Activated B cell treated with CpG ODN at 0.5 μM for 24 hours (primary cell): ENCODE data around the gene CHD8. TPM values are rescaled to one million over a fixed set of nuclear protein-coding genes. Genes with fewer than 3 reads are reported as not detected.
A peak's percentile ranks its signal among the peaks of the same experiment; 100 is the strongest.

Experiments used
- ATAC-seq: fragments of 200-7000 bp; cut with Tn5 transposase; one replicate; pipeline ENCODE4 v1.10.0; 2021; ENCODE audit warnings: low read depth, mild to moderate bottlenecking, moderate library complexity
- CTCF ChIA-PET: fragments of 350-600 bp; sonication (Branson Sonifier 250); formaldehyde crosslinking; loops from one replicate; lab custom pipeline; 2021; ENCODE audit warnings: antibody characterized with exemption; lab: Charles Lee
- POLR2A ChIA-PET: fragments of 350-600 bp; sonication (Branson Sonifier 250); formaldehyde crosslinking; loops from one replicate; lab custom pipeline; 2021; ENCODE audit warnings: antibody characterized with exemption; lab: Charles Lee
- DNase-seq: peaks from one replicate; pipeline ENCODE4 v3.0.0; 2022
- H3K27ac Mint-ChIP-seq: one replicate; pipeline ENCODE4 v1.8.0; 2020; ENCODE audit warnings: mixed read lengths
- H3K27me3 Mint-ChIP-seq: one replicate; pipeline ENCODE4 v1.8.0; 2021; ENCODE audit warnings: mixed read lengths
- H3K36me3 Mint-ChIP-seq: one replicate; pipeline ENCODE4 v1.8.0; 2021; ENCODE audit warnings: low read depth, mixed read lengths
- H3K4me1 Mint-ChIP-seq: one replicate; pipeline ENCODE4 v1.8.0; 2021; ENCODE audit warnings: mixed read lengths
- H3K4me3 Mint-ChIP-seq: one replicate; pipeline ENCODE4 v1.8.0; 2020; ENCODE audit warnings: mild to moderate bottlenecking, mixed read lengths
- H3K9me3 Mint-ChIP-seq: one replicate; pipeline ENCODE4 v1.8.0; 2020; ENCODE audit warnings: mixed read lengths
- CTCF ChIP-seq: fragments of 200-600 bp; IDR thresholded peaks from one replicate; pipeline ENCODE4 v1.8.0; 2022; ENCODE audit warnings: antibody characterized with exemption, mild to moderate bottlenecking
- intact Hi-C: fragments of 100-400 bp; cut with micrococcal nuclease; formaldehyde crosslinking; loops from one replicate; pipeline ENCODE4 v1.15.1; 2024
- total RNA-seq: library from RNA; stranded (reverse); gene quantifications from 2 replicates; pipeline ENCODE4 v1.2.3, GENCODE V29; 2022

CHD8 gene
- total RNA-seq, 1 donor from 2014 or later, result 133 TPM

GRCh38 chr14:21498540-21499526, 42.9 kb upstream of the CHD8 start:
- intact Hi-C loops, result loop anchor here (1.0 kb wide), 1 partner anchor 58 kb away; no protein-coding TSS in a partner anchor
- ChIA-PET CTCF (interaction anchor here (0.9 to 5.6 kb wide), 15 partner anchors 10 to 60 kb away, joined by 3 to 47 read pairs (median 5); partner anchors contain the start of genes CHD8, METTL3, RAB2B and SALL2), POLR2A (interaction anchor here (0.5 to 1.4 kb wide), 4 partner anchors 11 to 67 kb away, joined by 3 to 9 read pairs (median 4); partner anchors contain the start of gene METTL3)
- peak; percentile 70 for ATAC-seq
- Mint-ChIP-seq H3K36me3 (peaks cover 89% of the 10 kb centered on the region), H3K27ac (no peak overlapping the region), H3K9me3 (no peaks in the 10 kb centered on the region), H3K4me3 (no peak overlapping the region), H3K27me3 (no peaks in the 10 kb centered on the region), H3K4me1 (no peaks in the 10 kb centered on the region)
- no peak for DNase-seq
- no peak for TF ChIP-seq CTCF

- ATAC-seq (no peak), DNase-seq (no peak)
- Mint-ChIP-seq H3K4me3 (no peak overlapping the region), H3K27me3 (no peaks in the 10 kb centered on the region), H3K9me3 (no peaks in the 10 kb centered on the region), H3K27ac (no peak overlapping the region), H3K36me3 (peaks cover 85% of the 10 kb centered on the region), H3K4me1 (no peaks in the 10 kb centered on the region)
- ChIA-PET CTCF (interaction anchor here (5.6 kb wide), 1 partner anchor 62 kb away, joined by 47 read pairs; no protein-coding TSS in a partner anchor), POLR2A (no interaction called here)
- no peak for TF ChIP-seq CTCF
- intact Hi-C loops, result no loop called here
These were observed 40.5 kb upstream of the CHD8 start for GRCh38 chr14:21496453-21496852.

GRCh38 chr14:21494902-21495762, 39.2 kb upstream of the CHD8 start:
- Mint-ChIP-seq H3K9me3 (no peaks in the 10 kb centered on the region), H3K4me1 (no peaks in the 10 kb centered on the region), H3K4me3 (no peak overlapping the region), H3K27ac (no peak overlapping the region), H3K27me3 (no peaks in the 10 kb centered on the region), H3K36me3 (peaks cover 81% of the 10 kb centered on the region)
- ATAC-seq (no peak), DNase-seq (no peak)
- ChIA-PET POLR2A (interaction anchor here (0.6 to 1.2 kb wide), 2 partner anchors 16 to 25 kb away, joined by 4 to 5 read pairs; partner anchors contain the start of gene METTL3), CTCF (interaction anchor here (1.4 to 5.6 kb wide), 2 partner anchors 22 to 64 kb away, joined by 3 to 47 read pairs; no protein-coding TSS in a partner anchor)
- intact Hi-C loops, result no loop called here
- TF ChIP-seq CTCF, result no peak

- ATAC-seq (no peak), DNase-seq (no peak)
- Mint-ChIP-seq H3K4me1 (peaks cover 5% of the 10 kb centered on the region), H3K9me3 (no peaks in the 10 kb centered on the region), H3K27ac (no peak overlapping the region), H3K4me3 (no peak overlapping the region), H3K36me3 (peaks cover 59% of the 10 kb centered on the region), H3K27me3 (no peaks in the 10 kb centered on the region)
- ChIA-PET POLR2A (no interaction called here), CTCF (interaction anchor here (3.8 kb wide), 1 partner anchor 12 kb away, joined by 12 read pairs; no protein-coding TSS in a partner anchor)
- intact Hi-C loops, result no loop called here
- no peak for TF ChIP-seq CTCF
These were observed 30.7 kb upstream of the CHD8 start for GRCh38 chr14:21486640-21487087.
